Stimulated activated CD4-positive, alpha-beta T cell treated with anti-CD3 and anti-CD28 coated beads, Interleukin-15, amount 100 ng/mL, for 48 hours (primary cell): Measurements from ENCODE around the gene PHLDB2.

Experiments used
- DNase-seq, 2 donors: peaks; one replicate each; pipeline ENCODE4 v3.0.0-alpha.2; 2020; ENCODE audit warnings: low read depth in 2 of 2

The PHLDB2 gene

DNA sequence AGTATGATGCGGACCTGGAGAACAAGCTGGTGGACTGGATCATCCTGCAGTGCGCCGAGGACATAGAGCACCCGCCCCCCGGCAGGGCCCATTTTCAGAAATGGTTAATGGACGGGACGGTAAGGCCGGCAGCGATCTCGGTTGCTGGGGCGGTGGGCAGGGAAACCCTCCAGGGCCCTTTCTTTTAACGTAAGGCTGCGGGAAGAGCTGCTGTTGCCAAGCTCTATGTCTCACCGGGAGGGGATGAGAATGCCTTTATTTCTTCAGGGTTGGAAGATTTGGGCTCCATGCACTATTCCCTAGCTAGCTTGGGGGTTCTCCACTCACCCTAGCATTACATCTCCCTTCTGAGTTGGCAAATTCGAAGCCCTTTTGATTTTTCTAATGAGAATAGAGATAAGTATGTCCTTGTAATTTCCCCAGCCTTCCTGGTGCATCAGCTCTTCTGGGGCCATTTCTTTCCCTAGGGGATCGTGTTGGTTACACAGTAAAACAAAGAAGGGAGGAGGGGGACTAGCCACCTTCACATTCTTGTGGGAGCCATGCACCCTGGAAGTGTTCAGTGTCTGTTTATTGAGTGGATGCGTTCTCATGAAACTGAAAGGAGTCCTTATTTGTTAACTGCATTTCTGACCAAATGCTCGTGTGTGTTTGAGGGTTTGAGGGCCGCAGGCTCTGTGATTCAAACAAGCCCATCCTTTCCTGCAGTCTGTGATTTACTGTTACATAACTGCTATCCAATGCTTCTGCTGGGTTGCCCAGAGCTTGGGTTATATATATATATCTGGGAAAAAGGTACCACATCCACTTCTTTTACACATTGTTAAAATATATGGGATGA lies 140.6 kb downstream of the PHLDB2 start:
- DNase-seq: no peak

GRCh38 chr3:112000367-112000771 lies 141.3 kb downstream of the PHLDB2 start:
- no peak for DNase-seq

DNA sequence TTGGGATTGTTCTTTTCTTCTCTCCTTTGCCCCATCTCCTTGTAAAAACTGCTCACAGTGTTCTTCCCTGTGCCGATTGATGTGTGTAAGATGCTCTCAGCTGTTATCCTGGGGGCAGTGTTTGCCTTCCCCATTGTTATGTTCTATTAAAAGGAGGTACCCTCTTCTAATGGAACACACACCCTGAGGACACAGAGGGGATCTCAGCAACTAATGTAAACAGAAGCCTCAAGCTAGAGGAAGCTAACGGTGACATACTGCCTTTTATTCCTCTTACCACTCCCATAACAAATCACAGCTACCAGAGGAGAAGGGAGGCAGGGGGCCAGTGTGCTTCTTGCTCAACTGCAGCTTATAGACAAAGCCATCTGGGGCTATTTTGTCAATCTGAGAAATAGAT lies 141.9 kb downstream of the PHLDB2 start:
- DNase-seq: no peak

DNA sequence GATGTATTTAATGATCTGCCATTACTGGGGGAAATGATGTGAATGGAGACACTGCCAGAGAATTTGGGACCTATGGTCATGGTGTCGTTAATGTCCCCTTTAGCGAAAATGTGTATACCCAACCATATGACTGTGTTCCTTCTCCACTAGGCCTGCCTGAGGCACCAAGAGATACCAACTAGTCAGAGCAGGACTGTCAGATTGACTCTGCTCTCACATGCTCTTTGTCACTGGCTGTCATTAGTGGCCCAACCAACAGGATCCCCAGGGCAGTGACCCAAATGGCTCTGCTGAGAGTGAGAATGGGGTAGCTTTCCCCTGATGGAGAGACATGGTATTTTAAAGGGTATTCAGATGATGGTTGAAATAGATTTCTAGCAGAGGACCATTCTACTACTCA lies 142.5 kb downstream of the PHLDB2 start:
- no peak for DNase-seq

- peak; percentile 27 to 35 for DNase-seq
Measured at GRCh38 chr3:112002096-112002971, 143.3 kb downstream of the PHLDB2 start.

DNA sequence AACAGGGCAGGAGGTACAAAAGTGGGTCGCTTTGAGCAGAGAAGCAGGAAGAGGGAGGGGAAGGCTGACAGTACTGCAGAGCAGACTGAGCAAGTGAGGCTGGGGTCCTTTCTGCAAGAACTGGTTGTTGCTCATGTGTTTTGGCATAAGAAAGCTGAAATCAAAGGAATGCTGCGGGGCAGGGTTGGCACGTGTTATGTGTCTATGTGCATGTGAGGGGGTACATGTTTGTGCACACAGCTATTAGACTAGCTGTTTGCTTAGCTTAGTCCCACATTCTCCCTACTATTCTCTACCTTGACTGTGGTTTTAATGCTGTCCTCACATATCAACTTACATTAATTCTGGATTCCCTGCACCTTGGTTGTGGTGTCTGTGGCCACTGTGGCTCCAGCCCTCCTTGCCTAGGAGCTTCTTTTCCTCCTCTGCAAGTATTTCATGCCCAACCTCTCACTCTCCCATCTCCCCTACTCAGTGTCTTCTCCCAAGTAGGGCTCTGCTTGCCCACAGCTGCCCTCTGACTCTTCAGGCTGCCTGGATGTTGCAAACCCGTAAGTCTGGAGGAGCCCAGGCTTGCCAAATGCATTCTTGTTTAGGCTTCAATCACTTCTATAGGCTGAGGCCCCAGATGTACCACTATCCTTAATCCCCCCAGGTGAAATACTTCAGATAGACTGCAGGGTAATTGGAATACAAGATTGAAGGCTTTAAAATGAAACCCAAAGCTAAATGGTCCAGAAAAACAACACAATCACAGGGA lies 144.4 kb downstream of the PHLDB2 start:
- no peak for DNase-seq

GRCh38 chr3:112004187-112004586 lies 145.1 kb downstream of the PHLDB2 start:
- no peak for DNase-seq

- DNase-seq: no peak
Measured at GRCh38 chr3:112004669-112005068, 145.6 kb downstream of the PHLDB2 start.

GRCh38 chr3:112005091-112005672 lies 146.1 kb downstream of the PHLDB2 start:
- DNase-seq: no peak

GRCh38 chr3:112007633-112008032 lies 148.6 kb downstream of the PHLDB2 start:
- no peak for DNase-seq

GRCh38 chr3:112009670-112010069 lies 150.6 kb downstream of the PHLDB2 start:
- no peak for DNase-seq

- no peak for DNase-seq
Measured at GRCh38 chr3:112010636-112011035, 151.6 kb downstream of the PHLDB2 start.

- no peak for DNase-seq
Measured at GRCh38 chr3:112011376-112011940, 152.4 kb downstream of the PHLDB2 start.

- DNase-seq: no peak
Measured at GRCh38 chr3:112012205-112012992, 153.3 kb downstream of the PHLDB2 start.

GRCh38 chr3:112013058-112013783 lies 154.2 kb downstream of the PHLDB2 start:
- peak; percentile 56 to 58 for DNase-seq

DNA sequence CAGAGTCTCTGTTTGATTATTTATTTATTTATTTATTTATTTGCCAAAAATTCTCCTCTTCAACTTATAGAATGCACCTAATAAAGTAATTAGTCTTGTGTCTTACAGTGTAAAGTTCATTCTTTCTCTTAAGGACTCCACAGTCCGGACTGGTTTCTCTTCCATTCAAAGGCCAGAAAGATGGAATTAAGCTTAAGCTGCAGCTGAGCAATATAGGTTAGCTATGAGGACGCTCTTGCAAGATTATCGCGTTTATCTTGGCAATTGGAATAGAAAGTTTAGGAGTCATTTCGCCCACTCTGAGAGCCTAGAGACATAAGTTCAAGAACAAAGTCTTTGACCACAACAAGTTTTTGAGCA lies 154.7 kb downstream of the PHLDB2 start:
- no peak for DNase-seq

- DNase-seq: no peak
Measured at GRCh38 chr3:112017091-112017490, 158.0 kb downstream of the PHLDB2 start.

- no peak for DNase-seq
Measured at GRCh38 chr3:112018712-112019111, 159.6 kb downstream of the PHLDB2 start.

DNA sequence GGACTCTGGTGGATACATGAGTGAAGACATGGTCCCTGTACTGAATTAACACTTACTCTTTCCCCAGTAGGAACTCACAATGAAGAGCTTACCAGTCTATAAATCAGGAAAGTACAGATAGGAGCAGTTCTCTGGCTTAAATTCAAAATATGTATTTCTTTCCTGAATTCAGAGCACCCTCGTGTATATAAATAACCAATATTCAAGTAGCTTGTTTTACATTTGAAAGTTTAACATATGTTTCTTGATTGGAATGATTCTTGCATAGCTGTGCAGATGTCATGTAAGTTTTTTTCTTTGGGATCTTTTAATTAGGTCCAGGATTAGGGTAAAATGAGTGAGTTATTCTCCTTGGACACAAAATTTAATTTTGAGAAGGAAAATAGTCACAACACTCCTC lies 160.7 kb downstream of the PHLDB2 start:
- DNase-seq: no peak

- no peak for DNase-seq
Measured at GRCh38 chr3:112020674-112021085, 161.6 kb downstream of the PHLDB2 start.
